OCI-M1 (cell line): ENCODE results near the gene ZRANB3.
A peak's percentile ranks its signal among the peaks of the same experiment; 100 is the strongest.
"Not testable (repeated sequence)": the region's sequence is repeated elsewhere in the genome, so short reads cannot be mapped to it uniquely, and the experiment has no call there.

Source experiments
- DNase-seq: peaks from one replicate; lab custom pipeline; 2025; lab: John Stamatoyannopoulos, UW

The ZRANB3 gene

DNA sequence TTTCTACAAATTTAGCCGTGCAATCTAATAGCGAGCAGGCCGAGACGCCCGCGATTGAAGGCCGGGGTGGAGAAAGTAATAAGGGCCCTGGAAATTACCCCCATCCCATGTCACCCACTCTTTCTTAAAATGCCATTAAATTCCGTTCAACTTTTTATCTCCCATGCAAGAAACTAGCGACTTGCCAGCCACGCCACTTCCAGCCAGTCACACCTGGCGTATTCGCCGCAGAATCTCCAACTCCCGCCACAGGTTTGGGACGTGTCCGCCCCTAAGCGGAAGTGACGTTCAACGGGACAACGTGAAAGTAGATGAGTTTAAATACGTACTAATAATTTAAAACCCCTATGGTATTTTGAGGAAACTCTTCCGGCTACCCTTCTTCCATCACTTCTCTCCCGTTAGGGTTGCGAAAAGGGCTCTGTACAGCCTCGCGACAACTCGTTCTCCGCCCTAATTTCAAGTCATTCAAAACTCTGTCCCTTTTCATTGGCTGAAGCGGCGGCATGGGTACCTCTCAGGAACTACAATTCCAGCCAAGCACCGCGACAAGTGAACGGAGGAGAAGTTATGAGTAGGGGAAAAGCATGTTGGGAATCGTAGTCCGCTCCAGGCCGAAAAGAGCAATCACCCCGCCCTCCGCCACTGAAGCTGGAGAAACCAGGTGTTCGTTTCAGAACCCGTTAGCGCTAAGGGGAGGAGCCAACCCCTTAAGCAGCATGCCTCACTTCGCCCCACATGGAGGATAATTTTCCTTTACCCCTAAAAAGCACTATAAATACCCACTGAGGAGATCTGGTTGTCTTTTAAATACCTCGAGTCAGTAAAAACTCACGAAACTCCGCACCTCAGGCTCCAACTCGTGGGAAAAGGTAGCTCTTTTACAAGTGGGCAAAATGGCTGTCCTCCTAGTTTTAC is at the start of gene ZRANB3:
TSS of gene ZRANB3 (minus strand) at position 906 of the 918 bp plus-strand sequence.
- peak; percentile 98 for DNase-seq

DNA sequence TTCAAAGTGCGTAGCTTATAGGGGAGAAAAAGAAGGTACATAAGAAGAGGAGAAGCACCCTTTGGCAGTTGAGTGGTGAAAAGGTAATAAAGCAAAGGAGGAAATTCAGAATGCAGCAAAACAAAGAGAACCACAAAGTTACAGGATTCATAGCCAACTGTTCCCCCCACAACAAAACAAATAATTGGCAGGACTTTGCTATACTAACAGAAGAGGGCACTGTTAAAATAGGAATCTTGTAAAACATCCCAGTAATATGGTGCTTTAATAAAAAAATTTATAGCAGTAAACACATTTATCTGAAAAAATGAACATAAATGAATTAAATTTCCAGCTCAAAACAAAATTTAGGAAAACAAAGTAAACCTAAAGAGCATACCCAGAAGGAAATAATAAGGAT is 42.6 kb upstream of the ZRANB3 start:
- DNase-seq, result no peak

DNA sequence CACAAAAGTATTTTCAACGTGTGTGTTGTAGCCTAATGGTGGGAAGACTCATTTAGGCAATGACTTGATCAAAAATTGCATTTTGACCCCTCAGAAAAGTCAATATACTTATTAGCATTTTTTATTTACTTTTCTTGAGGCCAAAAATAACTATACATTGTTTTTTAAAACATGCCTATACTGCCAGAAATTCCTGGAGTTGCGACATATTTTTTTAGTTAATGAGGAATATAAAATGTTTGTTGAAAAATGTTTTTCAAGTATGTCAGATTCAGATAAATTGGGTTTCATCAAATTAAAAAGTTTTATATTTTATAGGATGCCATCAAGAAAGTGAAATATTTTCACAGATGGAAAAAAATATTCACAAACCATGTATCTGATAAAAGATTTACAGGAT is 39.9 kb upstream of the ZRANB3 start:
- no peak for DNase-seq

DNA sequence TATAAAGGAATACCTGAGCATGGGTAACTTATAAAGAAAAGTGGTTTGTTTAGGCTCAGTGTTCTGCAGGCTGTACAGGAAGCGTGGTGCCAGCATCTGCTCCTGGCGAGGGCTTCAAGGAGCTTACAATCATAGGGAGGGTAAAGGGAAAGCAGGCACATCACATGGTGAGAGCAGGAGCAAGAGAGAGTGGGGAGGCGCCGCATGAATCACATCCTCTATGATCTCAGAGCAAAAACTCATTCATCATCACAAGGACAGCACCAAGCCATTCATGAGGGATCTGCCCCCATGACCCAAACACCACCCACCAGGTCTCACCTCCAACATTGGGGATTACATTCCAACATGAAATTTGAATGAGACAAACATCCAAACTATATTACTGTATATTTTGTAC is 32.8 kb upstream of the ZRANB3 start:
- no peak for DNase-seq

DNA sequence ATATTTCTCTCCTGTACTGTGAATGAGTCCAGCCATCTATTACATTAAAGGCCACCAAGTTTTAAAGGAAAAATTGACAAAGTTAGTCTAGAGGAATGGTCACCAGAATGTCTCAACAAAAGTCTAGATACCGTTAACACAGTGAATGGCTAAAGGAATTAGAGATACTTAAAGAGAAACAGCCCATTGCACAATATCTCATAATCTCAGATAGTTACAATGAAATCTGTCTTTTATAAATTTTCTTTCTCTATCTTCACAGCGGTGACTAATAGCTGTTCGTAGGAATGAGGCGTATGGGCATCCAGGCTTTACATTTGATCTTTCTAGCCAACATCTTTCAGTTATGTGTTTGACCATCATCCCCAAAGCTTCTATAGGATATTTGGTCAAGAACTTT is 30.9 kb upstream of the ZRANB3 start:
- DNase-seq, result no peak

DNA sequence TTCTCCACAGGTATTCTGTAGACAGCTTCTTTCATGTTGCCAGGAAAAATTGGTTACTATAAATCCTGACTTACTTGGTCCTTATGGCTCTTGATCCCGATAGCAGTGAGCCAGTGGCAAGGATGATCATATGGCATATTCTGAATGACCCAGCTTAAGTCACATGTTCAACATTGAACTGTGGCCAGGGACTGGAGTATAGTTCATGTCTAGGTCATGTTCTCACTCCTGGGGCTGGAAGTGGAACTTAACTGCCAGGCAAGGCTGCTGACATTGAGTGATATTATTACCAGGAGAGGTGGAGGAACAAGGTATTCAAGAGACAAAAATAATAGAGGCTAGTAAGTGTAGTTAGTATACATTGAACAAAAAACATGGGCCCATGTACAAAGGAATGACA is 26.5 kb upstream of the ZRANB3 start:
- DNase-seq, result no peak

DNA sequence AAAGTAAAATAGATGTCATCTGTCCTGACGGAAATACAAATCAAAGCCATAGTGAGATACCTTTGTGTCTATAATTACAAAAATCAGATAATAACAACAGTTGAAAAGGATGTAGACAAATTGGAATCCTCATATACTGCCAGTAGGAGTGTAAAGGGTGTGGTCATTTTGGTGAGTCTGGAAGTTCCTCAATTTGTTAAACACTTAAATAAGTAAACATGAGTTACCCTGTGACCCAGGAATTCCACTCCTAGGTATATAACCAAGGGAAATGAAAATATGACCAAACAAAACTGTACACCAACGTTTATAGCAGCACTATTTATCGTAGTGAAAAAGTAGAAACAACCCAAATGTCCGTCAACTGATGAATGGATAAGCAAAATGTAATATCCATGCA is 24.3 kb upstream of the ZRANB3 start:
- peak; percentile 34 for DNase-seq

DNA sequence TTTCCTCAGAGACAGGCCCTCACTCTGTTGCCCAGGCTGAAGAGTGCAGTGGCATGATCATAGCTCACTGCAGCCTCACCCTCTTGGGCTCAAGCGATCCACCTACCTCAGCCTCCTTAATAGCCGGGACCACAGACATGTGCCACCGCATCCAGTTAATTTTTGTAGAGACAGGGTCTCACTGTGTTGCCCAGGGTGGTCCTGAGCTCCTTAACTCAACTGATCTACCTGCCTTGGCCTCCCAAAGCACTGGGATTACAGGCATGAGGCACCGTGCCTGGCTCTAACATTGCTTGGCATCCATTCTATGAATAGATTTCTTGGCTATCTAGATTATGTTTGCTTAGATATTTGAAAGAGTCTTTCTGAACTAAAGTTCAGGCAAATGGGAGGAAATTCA is 21.9 kb upstream of the ZRANB3 start:
- DNase-seq, result no peak

DNA sequence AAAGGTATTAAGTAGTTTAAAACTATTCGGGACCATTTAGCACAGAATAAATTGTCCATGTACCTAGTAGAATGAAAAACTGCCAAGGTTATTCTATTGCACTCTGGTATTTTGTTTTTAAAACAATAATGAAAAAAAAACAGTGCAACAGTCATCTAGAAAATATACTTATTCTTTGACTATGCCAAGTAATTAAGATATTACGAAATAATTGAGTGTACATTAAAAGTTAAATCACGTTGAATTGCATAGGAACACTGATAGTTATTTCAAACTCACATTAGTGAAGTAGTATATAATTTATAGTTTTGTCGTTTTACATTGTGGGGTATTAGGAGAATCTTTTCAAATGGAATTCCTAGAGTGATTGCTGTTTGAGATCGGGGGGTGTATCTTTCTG is 20.3 kb upstream of the ZRANB3 start:
- no peak for DNase-seq

DNA sequence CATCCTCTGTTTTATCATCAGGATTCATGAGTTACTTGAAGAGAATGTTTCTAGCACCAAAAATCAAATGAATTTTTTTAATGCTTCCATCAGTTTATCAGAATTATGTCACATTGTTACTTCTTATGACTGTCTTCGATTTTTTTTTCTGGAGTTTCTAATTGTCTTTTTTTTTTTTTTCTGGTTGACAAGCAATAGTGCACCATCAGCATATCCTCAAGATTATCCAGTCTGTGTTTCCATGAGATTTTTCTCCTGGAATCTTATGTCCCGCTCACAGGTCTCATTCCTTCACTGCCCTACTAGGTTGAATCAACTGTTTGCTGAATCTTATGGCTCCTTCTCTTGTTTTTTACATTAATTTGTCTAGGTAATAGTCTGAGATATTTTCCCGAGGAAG is 16.3 kb upstream of the ZRANB3 start:
- no peak for DNase-seq

DNA sequence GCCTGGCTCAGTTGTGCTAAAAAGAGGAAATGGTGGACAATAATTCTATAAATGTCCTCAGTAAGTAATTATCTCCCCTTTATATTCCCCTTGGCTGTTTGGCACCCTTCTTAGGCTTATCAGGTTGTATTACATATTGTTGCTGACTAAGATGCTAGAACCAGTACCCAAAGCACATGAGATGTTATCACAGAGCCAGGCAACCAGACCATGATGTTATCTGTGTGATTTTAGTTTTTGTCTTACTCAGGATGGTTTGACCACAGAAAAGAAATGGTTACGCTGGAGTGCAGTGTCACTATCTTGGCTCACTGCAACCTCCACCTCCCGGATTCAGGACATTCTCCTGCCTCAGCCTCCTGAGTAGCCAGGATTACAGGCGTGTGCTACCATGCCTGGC is 15.4 kb upstream of the ZRANB3 start:
- DNase-seq, result no peak

DNA sequence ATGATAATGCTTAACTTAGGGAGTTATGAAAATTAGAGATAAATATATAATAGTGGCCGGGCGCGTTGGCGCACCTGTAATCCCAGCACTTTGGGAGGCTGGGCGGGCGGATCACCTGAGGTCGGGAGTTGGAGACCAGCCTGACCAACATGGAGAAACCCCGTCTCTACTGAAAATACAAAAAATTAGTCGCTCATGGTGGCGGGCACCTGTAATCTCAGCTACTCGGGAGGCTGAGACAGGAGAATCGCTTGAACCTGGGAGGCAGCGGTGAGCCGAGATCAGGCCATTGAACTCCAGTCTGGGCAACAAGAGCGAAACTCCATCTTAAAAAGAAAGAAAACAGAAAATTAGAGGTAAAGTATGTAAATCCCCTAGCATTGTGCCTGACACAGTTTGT is 2.5 kb upstream of the ZRANB3 start:
- not testable (repeated sequence) for DNase-seq

DNA sequence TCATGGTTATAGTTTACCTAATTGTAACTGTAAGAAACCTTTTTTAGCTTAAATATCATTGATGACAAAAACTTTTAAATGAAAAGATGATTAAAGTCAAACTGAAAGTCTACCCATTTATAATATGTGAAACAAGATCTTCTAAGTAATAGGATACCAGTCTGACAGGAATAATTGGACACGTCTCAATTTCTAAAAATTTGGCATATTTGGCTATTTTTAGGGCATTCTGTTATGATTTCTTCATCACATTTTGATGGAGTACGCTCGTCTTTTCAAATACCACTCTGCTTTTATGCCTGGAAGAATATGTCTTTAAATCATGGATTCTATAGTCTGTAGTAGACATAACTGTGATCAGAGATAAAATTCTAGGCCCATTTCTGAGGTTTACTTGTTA is 1.6 kb upstream of the ZRANB3 start:
- peak; percentile 38 for DNase-seq

DNA sequence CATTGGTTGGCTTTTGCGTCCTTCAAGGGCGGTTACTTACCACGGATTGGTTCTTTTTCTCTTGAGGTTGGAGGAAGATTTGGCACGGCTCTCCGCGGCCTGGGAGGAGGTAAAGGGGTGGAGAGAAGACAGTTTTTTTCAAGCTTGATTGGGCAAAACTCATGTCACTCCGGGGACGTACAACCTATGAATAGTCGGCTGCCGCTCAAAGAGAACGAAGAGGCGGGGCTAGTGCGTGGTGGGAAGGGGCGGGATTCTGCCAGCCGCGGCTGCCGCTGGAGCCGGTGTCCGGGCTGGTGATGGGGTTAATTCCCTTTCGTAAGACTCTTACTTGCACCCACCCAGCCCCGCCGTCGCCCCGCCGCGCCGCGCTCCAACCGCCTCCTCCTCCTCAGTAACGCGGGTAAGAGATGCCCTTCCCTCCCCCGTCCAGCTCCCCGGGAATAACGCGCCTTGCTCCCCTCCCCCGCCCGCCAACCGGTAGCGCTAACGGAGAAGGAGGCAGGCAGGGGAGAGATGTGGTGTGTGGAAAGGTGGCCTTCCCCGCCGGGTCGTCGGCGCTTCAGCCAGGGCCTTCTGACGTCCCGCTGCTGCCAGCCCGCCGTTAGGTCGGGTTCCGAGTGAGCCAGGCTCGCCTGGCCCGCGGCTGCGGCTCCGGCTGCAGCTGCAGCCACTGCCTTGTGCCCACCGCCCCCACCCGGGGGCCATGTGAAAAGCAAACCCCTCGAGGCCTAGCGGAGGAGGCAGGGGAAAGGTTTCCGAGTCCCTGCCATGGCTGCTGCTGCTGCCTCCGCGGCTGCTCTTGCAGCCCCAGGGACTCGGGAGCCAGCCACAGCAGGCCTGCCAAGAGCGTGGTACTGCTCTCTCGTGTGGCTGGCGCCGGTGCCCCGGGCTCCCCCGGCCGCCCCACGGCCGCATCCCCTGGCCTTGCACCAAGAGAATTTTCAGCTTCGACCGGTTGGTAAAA is 496 bp upstream of the ZRANB3 start, which contains the start of gene R3HDM1:
TSS of gene R3HDM1 (plus strand) at position 254 of the 967 bp plus-strand sequence. CDS start 73,362 bp downstream, outside the sequence.
- DNase-seq, result peak; percentile 99

DNA sequence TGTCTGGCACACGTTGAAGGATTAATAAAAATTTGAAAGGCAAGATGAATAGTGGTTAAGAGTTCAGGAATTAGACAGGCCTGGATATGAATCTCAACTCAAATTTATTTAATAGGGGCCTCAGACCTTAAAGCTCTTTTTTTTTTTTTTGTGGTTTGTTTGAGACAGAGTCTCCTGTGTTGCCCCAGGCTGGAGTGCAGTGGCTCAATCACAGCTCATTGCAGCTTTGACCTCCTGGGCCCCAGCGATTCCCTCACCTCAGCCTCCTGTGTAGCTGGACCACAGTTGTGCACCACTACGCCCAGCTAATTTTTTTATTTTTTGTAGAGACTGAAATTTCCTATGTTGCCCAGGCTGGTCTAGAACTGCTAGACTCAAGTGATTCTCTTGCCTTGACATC is 3.0 kb downstream of the ZRANB3 start:
- DNase-seq, result no peak

DNA sequence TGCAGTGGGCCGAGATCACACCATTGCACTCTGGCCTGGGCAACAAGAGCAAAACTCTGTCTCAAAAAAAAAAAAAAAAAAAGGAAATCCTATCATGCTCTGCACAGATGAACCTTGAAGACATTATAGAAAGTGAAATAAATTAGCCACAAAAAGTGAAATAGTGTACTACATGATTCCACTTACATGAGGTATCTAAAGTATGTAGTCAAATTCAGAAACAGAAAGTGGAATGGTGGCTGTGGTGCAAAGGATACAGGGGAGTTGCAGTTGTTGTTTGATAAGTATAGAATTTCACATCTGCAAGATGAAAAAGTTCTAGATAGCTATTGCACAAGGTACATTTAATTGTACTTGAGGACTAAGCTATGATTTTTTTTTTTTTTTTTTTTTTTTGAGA is 5.2 kb downstream of the ZRANB3 start:
- DNase-seq, result no peak

DNA sequence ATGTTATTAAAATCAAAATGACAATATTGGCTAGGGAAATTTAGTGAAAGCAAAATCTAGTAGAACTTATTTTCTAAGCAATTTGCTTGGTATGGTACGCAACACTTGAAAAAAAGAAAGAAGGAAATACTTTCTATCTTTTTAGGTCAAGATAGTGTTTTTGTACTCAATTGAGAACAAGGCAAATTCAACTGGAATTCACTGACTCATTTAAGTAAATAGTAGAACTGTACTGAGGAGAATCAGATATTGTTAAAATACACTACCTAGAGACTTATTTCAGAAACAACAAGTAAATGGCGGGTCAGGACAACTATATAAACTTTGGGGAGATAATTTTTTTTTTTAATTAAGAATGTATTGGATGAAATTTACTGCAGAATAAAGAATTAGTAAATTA is 18.9 kb downstream of the ZRANB3 start:
- no peak for DNase-seq

DNA sequence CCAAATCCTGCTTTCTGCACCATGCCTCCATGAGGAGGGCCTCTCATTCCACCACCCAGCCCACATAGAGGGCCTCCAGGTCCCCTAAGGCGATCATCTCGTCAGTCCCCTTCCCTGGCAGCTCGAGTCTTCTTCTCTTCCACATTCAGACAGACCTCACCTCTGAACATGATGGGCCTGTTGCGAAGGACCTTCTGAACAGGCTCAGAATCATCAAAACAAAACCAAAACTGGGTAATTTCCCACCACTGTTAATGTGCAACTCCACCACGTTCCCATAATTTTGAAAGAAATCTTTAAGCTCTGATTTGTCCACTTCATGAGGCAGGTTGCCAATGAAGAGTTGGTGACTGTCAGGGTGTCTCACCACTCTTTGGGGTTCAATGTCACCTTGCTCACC is 20.4 kb downstream of the ZRANB3 start:
- no peak for DNase-seq

DNA sequence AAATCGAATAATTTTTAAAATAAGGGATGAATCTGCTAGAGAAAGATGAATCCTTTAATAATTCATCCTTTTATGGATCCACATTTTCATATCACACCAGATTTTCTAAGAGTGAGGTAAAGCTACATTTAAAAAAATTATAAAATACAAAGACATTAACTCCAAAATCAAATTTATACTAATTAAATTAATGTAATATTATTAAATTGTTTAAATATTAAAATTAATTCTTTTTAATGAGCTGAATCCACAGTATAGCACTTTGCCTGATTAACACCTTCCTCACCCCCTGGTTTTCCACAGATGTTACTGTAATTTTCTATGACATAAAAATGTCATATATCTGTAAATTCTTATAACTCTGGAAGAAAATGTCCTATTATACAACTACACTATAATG is 26.2 kb downstream of the ZRANB3 start:
- DNase-seq, result no peak

DNA sequence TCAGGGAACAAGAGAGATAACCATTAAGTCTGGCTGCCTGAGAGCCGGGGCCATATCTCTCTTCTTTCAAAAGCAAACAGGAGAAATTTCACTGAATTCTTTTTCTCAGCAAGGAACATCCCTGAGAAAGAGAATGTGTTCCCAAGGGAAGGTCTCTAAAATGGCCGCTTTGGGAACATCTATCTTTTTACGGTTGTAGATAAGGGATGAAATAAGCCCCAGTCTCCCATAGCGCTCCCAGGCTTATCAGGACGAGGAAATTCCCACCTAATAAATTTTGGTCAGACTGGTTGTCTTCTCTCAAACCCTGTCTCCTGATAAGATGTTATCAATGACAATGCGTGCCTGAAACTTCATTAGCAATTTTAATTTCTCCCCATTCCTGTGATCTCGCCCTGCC is 32.4 kb downstream of the ZRANB3 start:
- DNase-seq, result peak; percentile 1

DNA sequence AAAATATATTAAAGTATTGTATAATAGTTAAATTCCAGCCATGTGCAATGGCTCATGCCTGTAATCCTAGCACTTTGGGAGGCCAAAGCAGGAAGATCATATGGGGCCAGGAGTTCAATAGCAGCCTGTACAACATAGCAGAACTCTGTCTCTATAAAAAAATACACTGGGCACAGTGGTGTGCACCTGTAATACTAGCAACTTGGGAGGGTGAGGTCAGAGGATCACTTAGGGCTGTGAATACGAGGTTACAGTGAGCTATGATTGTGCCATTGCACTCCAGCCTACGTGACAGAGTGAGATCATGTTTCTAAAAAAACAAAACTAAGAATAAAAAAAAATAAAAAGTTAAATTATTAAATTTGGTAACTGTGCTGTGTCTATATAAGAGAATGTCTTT is 36.1 kb downstream of the ZRANB3 start:
- no peak for DNase-seq

DNA sequence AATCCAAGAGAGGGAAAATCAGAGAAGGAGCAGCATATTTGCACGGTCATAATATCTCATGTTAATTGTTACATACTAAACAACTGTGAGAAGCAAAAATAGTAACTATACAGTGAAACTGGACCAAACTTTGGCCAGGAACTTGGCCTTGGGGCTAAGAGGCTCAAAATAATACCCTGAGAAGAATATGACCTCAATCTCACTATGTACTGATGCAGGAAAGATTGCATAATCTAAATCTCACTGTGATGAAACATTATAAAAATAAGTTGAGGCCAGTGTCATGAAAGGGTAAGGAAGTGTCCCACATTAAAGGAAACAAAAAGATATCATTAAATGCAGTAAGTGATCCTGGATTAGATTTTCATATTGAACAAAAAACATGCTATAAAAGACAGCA is 36.5 kb downstream of the ZRANB3 start:
- DNase-seq, result no peak

DNA sequence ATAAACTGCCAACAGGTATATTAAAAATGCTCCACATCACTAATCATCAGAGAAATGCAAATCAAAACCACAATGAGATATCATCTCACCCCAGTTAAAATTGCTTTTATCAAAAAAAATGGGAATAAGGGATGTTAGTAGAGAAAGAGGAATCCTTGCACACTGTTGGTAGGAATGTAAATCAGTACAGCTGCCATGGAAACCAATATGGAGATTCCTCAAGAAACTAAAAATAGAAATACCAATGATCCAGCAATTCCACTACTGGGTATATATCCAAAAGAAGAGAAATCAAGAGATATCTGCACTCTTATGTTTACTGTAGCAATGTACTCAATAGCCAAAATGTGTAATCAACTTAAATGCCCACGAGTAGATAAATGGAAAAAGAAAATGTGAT is 40.6 kb downstream of the ZRANB3 start:
- no peak for DNase-seq
